Measurements from ENCODE around the gene C22orf23.

GRCh38 chr22:37922191-37922590 is 31.2 kb downstream of the C22orf23 start:
- TF ChIP-seq ZBTB10 (tag by site-specific recombination; IDR thresholded peaks at IDR 0.05) (no peak), PRDM4 (tag by site-specific recombination; IDR thresholded peaks at IDR 0.05) (no peak), ZNF335 (tag by site-specific recombination; conservative IDR thresholded peaks at IDR 0.05) (no peak), ZBTB11 (tag by site-specific recombination; conservative IDR thresholded peaks at IDR 0.05; ENCODE audit: low read depth) (no peak), ZSCAN5A (tag by site-specific recombination; IDR thresholded peaks at IDR 0.05) (no peak), ZNF266 (tag by site-specific recombination; IDR thresholded peaks at IDR 0.05; ENCODE audit: low read depth) (no peak)
